AG09309 (cell line): ENCODE measurements around the gene NCKAP1.

ENCODE experiments used
- DNase-seq: peaks from one replicate; pipeline ENCODE4 v3.0.0-alpha.2; 2010; ENCODE audit warnings: low read depth
- H3K4me3 ChIP-seq: 2 replicates; pipeline ENCODE4 v1.5.1; 2011; ENCODE audit warnings: mild to moderate bottlenecking, low read depth, low read length, moderate library complexity; ENCODE audit not compliant: control insufficient read depth
- TF ChIP-seq, protein P1 (sequence below): IDR thresholded peaks from 2 replicates; pipeline ENCODE4 v1.5.1; 2011; ENCODE audit warnings: mild to moderate bottlenecking, low read depth, low read length, inconsistent platforms; ENCODE audit not compliant: insufficient read depth, control insufficient read depth; ENCODE audit errors: missing control alignments

The NCKAP1 gene

DNA sequence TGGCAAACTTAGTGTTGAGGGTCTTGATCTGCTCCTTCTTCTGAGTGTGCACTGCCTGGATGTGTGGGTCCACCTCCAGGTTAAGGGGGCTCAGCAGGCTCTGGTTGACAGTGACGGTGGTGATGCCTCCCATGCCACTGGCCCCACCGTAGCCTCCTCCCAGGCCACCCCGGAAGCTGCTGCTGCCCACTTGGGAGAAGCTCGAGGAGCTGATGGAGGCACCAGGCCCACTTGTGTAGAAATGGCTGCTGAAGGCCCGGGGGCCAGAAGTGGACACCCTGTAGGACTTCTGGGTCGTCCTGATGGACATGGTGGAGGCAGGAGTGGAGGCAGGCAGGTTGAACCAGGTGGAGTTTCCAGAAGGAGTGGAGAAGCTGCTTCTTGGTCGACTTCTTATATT lies 33.9 kb upstream of the NCKAP1 start:
- no peak for DNase-seq
- H3K4me3 ChIP-seq, result no peak overlapping the region
- TF ChIP-seq, protein P1, sequence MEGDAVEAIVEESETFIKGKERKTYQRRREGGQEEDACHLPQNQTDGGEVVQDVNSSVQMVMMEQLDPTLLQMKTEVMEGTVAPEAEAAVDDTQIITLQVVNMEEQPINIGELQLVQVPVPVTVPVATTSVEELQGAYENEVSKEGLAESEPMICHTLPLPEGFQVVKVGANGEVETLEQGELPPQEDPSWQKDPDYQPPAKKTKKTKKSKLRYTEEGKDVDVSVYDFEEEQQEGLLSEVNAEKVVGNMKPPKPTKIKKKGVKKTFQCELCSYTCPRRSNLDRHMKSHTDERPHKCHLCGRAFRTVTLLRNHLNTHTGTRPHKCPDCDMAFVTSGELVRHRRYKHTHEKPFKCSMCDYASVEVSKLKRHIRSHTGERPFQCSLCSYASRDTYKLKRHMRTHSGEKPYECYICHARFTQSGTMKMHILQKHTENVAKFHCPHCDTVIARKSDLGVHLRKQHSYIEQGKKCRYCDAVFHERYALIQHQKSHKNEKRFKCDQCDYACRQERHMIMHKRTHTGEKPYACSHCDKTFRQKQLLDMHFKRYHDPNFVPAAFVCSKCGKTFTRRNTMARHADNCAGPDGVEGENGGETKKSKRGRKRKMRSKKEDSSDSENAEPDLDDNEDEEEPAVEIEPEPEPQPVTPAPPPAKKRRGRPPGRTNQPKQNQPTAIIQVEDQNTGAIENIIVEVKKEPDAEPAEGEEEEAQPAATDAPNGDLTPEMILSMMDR, result no peak

DNA sequence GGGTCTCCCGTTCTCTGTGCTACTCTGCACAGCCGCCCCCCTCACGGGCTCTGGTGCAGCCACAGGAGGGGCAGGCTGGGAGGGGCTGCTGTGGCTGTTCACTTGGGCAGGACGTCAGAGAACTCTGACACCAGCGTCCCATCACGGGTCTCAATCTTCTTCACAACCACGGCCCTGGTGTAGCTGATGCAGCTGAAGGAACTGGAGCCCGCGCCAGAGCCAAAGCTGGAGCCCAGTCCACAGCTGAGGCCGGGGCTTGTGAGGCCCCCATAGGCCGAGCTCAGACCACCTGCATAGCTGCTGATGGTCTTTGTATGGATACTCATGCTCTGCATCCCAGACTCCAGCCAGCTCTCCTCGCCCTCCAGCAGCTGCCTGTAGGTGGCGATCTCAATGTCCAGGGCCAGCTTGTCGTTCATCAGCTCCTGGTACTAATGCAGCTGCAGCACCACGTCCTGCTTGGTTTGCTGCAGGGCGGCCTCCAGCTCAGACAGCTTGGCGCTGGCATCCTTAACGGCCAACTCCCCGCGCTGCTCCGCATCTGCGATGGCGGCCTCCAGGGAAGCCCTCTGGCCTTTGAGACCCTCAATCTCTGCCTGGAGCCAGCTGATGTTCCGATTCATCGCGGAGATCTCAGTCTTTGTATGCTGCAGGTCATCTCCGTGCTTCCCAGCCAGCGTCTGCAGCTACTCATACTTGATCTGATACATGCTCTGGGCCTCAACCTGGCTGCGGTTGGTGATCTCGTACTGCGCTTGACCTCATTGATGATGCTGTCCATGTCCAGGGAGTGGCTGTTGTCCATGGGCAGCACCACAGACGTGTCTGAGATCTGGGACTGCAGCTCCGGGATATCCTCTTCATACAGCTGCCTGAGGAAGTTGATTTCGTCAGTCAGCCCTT lies 32.9 kb upstream of the NCKAP1 start:
- TF ChIP-seq, protein P1, result peak; percentile 78
- no peak overlapping the region for H3K4me3 ChIP-seq
- no peak for DNase-seq

DNA sequence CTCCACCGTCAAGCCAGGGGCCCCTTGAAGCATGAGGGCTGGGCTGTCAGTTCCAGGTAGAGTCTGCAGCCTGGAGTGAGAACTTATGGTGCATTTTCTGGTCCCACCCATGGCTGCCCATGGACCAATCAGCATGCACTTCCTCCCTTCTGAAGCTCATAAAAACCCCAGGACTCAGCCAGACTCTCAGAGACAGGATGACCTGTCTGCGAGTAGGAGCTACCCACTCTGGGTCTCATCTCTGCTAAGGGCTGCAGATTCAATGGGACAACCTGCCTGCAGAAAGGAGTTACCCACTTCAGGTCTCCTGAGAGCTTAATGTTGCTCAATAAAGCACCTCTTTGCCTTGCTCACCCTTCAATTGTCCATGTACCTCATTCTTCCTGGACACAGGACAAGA lies 30.9 kb upstream of the NCKAP1 start:
- TF ChIP-seq, protein P1, result no peak
- no peak overlapping the region for H3K4me3 ChIP-seq
- no peak for DNase-seq

DNA sequence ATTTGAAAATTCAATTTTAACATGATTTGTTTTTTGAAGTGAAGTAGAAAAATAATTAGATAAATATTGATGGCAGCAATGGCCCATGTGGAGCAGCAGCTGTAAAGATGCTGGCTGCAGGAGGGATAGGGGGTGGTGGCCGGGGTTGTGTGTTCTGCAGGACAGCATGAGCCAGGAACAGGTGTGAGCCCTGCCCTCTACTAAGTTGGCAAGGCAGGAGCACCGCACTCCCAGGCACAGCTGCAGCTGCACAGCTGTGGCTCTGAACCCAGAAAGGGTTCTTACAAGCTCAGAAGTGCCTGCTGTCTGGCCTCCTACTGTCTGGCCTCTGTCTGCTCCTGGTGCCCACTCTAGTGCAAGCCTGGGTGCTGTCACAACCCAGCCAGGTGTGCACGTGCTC lies 30.3 kb upstream of the NCKAP1 start:
- TF ChIP-seq, protein P1, result no peak
- no peak overlapping the region for H3K4me3 ChIP-seq
- no peak for DNase-seq

DNA sequence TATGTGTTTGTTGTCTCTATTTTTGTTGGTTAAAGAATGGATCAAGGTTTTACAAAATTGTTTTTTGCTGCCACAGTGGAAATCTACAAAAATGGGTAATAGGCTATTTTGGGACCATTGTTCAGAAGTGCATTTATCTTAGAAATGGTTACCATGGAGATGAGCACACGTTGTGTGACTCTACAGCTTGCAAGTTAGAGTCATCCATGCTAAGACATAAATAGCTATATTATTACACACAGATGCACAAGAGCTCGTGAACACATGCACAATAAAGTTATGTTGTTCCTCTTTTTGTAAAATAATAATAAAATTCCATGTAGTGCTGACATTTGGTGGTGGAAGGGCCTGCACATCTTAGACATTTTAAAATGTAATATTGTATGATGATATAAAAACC lies 24.8 kb upstream of the NCKAP1 start:
- no peak overlapping the region for H3K4me3 ChIP-seq
- peak; percentile 34 for DNase-seq
- TF ChIP-seq, protein P1, result no peak

DNA sequence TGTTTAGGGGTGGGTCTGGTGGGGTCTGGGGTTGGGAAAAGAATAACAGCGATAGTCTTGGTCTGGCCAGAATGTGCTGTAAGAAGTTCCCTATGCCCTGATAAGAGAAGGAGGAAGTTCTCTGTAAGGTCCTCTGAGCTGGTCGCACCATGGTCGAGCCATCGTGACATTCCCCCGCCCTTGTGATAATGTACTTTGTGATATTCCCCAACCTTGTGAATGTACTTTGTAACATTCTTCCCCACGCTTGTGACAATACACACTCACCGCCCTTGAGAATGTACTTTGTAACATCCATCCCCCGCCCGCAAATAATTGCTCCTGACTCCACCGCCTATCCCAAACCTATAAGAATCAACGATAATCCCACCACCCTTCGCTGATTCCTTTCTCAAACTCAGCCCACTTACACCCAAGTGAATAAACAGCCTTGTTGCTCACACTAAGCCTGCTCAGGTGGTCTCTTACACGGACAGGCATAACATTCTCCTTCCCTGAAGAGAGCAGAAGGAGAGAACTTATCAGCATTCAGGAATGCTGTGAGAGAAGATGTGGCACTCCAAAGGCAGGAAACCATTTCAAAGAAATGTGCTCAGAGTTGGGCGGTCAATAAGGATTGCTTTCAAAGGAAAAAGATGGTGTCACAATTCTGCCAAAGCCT lies 22.4 kb upstream of the NCKAP1 start:
- no peak overlapping the region for H3K4me3 ChIP-seq
- TF ChIP-seq, protein P1, result no peak
- no peak for DNase-seq
